D721Med (cell line): ENCODE data around the gene PKP2.

ENCODE experiments used
- DNase-seq: peaks from one replicate; pipeline ENCODE4 v3.0.0; 2011; ENCODE audit warnings: low spot score; ENCODE audit not compliant: insufficient read length
- FAIRE-seq: peaks from 2 replicates; lab custom pipeline; 2011; peaks lifted over from hg19 to GRCh38; lab: Jason Lieb, UNC
- TF ChIP-seq, protein P1 (sequence below): IDR thresholded peaks from 2 replicates; pipeline ENCODE4 v1.5.1; 2012; ENCODE audit warnings: mild to moderate bottlenecking, control low read depth; ENCODE audit not compliant: insufficient read depth; ENCODE audit errors: missing control alignments

PKP2 gene

GRCh38 chr12:32921397-32921796, 24.8 kb upstream of the PKP2 start:
- DNase-seq (no peak), FAIRE-seq (no peak)
- TF ChIP-seq, protein P1, sequence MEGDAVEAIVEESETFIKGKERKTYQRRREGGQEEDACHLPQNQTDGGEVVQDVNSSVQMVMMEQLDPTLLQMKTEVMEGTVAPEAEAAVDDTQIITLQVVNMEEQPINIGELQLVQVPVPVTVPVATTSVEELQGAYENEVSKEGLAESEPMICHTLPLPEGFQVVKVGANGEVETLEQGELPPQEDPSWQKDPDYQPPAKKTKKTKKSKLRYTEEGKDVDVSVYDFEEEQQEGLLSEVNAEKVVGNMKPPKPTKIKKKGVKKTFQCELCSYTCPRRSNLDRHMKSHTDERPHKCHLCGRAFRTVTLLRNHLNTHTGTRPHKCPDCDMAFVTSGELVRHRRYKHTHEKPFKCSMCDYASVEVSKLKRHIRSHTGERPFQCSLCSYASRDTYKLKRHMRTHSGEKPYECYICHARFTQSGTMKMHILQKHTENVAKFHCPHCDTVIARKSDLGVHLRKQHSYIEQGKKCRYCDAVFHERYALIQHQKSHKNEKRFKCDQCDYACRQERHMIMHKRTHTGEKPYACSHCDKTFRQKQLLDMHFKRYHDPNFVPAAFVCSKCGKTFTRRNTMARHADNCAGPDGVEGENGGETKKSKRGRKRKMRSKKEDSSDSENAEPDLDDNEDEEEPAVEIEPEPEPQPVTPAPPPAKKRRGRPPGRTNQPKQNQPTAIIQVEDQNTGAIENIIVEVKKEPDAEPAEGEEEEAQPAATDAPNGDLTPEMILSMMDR: no peak

GRCh38 chr12:32920506-32921085, 24.0 kb upstream of the PKP2 start:
- TF ChIP-seq, protein P1: no peak
- no peak for DNase-seq
- FAIRE-seq: no peak

- TF ChIP-seq, protein P1: peak; percentile 63
- DNase-seq: no peak
- peak; percentile 76 for FAIRE-seq
Observed at GRCh38 chr12:32918890-32919801, 22.6 kb upstream of the PKP2 start.

- FAIRE-seq (no peak), DNase-seq (no peak)
- TF ChIP-seq, protein P1: no peak
Observed at GRCh38 chr12:32917094-32917611, 20.6 kb upstream of the PKP2 start.

DNA sequence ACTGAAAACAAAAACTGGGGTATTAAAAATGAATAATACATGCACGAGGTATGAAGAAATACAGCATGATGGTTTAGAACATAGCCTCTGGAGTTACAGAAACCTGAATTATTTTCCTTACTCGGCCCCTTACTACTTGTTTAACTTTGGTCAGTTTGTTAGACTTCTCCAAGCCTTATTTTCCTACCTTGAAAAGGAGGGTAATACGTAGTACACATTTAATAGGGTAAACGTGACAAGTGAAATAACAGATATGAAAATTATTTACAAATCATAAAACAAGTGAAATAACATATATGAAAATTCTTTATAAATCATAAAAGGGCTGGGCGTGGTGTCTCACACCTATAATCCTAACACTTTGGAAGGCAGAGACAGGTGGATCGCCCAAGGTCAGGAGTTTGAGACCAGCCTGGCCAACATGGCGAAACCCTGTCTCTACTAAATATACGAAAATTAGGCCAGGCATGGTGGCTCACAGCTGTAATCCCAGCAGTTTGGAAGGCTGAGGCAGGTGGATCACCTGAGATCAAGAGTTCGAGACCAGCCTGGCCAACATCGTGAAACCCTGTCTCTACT, 11.4 kb upstream of the PKP2 start:
- no peak for FAIRE-seq
- DNase-seq: no peak
- TF ChIP-seq, protein P1: no peak

DNA sequence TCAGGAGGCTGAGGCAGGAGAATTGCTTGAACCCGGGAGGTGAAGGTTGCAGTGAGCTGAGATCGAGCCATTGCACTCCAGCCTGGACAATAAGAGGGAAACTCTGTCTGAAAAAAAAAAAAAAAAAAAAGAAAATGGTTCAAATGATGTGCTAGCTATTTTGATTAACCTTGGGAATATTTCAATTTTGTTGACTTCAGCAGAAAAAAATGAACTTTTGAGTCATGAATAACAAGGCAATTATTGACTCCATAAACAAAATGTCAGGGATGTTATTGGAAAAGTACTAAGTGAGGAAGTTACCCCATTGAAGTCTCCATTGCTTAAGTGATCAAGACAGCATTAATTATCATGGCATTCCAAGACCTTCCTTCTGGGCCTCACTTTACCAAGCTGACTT, 10.6 kb upstream of the PKP2 start:
- TF ChIP-seq, protein P1: no peak
- DNase-seq: no peak
- no peak for FAIRE-seq
